NCI-H526 treated with DMSO at 0.1 percent for 48 hours (cell line): ENCODE measurements around the gene TSPAN31.

Experiments used
- DNase-seq: peaks from one replicate; lab custom pipeline; 2025; lab: John Stamatoyannopoulos, UW

The TSPAN31 gene

DNA sequence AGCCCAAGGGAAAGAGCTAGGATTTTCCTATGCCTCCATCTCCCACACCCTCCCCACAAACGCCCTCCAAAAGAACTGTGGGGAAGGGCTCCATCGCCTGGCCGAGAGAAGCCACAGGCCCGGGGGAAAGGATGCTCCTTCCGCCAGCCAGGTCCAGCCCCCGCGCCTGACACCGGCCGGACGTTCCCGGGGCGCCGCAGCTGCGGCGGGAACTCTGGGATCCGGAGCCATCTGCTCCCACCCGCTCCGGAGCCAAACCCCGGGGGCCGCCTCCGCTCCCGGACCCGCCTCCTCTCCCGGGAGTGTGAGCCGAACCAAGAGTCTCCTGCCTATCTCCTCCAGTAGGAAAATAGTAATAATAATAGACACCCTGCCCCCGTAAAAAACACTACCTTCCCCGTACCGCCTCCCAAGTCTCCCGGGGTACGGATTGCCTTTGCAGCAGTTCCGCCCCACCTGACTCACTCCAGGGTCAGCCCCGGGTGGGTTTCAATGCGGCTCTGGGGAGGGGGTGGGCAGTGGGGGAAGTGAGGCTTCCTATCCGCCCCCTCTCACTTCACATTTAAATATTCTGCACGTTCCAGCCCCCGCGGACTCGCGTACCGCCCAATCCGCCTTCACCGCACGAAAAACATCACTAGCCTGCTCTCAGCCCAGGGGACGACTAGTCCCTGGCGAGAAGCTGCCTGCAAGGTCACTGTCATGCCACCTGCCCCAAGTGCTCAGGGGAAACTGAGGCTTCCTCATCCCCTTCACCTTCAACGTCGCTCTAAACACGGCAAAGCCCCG, 8.7 kb upstream of the TSPAN31 start:
- no peak for DNase-seq

- no peak for DNase-seq
These were observed 7.9 kb upstream of the TSPAN31 start for GRCh38 chr12:57736741-57737466.

DNA sequence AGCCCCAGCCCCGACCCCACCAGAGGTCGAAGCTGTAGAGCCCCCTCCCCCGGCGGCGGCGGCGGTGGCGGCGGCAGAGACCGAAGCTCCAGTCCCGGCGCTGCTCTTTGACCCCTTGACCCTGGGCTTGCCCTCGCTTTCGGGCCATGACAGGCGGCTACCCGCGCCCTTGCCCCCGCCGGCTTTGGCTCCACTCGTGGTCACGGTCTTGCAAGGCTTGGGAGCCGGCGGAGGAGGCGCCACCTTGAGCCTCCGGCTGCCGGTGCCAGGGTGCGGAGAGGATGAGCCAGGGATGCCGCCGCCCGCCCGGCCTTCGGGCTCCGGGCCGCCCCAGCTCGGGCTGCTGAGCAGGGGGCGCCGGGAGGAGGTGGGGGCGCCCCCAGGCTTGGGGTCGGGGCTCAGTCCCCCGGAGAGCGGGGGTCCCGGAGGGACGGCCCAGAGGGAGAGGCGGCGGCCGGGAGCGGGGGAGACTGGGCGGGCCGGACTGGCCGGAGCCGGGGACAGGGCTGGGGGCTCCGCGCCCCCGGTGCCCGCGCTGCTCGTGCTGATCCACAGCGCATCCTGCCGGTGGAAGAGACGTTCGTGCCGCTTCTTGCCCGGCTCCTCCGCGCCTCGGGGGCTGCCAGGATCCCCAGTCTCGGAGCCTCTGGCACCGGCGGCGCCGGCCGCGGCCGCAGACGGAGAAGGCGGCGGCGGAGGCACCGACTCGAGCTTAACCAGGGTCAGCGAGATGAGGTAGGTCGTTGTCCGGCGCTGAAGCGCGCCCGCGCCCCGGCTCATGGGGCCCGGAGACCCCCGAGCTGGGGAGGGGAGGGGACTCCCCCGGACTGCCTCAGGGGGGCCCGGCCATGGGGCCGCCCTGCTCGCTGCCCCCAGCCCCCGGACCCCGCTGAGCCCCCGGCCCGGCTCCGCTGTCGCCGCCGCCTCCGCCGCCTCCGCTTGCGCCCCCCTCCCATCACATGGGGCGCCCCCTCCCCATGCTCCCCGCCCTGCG, 7.1 kb upstream of the TSPAN31 start:
- no peak for DNase-seq

DNA sequence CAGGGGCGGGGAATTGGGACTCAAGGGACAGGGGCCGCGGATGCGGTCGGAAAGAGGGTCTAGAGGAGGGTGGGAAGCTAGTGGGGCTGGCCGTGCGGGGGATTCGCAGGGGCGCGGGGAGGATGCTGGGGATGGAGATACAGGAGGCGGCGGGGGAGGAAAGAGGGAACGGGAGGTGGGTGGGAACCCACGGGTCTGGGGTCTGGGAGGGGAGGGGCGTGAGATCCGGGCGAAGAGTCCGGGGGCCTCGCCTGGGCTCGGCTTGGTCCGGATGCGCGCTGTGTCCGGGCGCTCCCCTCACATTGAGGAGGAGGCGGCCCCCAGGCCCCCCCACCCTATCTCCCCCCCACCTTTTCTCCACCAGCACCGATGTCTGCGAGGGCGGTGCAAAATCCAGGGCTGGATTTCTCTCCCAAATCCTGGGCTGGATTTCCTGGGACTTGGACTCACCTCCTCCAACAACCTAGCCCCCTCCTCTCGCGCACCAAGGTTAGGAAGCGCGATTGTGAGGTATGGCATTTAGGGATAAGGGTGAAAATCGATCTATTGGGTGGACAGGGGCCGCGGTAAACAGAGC, 6.1 kb upstream of the TSPAN31 start, which contains the start of gene AGAP2:
AGAP2 (minus strand) TSS at position 82 of the 577 bp plus-strand sequence. CDS start 496 bp downstream, outside the sequence.
- DNase-seq: no peak

DNA sequence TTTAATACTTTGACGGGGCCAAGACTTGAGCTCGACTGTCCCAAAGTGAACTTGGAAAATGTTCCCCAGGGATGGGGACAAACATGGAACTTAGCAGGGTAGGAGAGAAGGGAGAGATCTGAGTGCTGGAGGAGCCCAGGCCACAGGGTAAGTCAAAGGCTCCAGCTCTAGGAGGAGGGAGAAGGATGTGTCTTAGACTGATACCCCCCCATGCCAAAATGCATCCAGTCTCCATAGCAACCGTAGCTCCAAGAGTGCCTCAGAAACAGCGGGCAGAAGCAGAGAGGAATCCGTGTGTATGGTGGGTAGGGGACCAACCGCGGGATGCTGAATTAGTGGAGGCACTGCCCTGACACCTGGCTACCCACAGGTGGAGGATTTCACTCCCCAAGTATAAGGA, 5.5 kb upstream of the TSPAN31 start:
- DNase-seq: no peak

- DNase-seq: no peak
These were observed 4.8 kb upstream of the TSPAN31 start for GRCh38 chr12:57739914-57740538.

DNA sequence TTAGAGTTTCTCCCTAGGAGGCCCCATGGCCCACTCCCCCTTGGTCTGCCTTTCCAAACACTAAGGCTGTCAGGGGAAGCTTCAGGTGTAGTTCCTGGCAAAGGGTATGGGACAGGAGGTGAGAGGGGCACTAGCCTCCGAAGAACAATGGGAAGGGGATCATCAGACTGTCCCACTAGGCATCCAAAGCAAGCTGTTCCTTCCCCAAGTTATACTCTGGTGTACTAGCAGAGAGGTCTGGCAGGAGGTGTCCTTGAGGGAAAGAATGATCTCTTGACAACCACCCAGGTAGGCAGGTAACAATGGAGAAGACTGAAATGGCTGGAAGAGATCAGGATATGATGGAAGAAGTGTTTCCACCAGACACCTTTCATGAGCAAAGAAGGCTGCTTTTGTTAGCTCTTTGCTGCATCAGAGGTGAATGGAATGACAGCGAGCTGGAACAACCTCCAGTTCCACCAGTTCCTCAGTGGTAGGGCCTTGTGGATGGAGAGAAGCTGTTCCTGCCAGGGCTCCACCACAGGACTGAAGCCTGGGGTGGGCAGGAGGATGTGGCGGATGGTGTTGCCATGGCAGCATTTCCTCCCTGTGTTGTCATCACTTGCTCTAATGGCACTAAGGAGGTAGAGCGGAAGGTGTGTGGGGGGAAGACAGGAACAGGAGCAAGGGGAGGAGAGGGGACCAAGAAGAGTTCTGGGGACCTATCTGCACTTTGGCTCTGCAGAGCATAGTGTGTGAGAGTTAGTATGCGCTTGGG, 4.0 kb upstream of the TSPAN31 start:
- no peak for DNase-seq

DNA sequence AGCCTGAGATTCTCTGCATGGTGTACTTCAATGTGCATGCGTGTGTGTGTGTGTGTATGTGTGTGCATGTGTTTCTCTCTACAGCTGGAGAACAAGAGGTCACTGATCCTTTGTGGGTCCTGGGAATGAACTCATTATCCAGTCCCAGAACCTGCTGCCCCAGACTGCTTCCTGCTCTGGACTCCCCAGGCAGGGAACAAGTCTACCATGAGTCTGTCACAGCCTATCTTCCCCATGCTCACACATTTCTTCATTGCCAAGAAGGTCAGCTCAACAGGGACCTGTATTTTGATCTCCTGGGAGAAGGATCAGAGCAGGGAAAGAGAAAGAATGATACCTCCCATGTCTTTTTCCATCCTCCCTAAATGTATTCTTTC, 3.4 kb upstream of the TSPAN31 start:
- DNase-seq: no peak

- DNase-seq: no peak
These were observed 2.7 kb upstream of the TSPAN31 start for GRCh38 chr12:57741844-57742738.

DNA sequence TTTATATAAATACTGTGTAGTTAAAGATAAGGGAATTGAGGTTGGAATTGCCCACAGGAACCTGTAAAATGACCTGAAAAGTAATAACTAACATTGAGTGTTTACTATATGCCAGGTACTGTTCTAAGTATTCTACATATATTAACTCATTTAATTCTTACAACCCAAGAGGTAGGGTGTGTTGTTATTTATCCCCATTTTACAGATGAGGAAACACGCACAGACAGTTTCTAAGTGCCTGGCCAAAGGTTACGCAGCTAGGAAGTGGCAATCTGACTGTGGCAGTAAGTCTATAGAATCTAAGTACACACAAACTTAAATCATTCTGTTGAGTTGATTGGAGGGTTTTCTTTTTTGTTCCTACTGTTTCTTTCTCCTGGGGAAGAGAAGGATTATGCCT, 1.1 kb upstream of the TSPAN31 start:
- DNase-seq: no peak

DNA sequence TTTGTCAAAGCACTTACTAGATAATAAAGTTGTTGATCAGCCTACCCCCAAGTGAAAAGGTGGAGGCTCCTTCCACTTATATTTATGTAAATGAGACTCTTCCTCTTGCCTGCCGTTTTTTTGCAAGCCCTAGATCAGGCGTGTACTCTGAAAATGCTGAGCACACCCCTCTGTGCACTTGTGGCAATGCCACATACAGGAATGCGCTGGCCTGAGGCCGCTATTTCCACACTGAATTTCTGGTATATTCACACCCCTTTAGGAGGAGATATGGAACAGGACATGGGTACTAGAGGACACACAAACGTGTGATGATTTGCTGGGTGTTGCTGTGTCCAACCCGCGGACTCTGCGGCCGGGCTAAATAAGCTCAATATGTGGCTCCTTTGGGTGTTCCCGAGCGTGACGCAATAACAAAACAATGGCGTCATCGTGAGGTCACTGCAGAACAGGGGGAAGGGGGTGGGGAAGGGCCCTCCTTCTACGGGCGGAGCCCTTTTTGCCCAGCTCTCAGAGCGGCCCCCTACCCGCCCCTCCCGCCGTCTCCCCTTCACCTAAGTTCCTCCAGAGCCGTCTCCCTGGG, 554 bp upstream of the TSPAN31 start:
- no peak for DNase-seq

- DNase-seq: no peak
These were observed 644 bp downstream of the TSPAN31 start for GRCh38 chr12:57745485-57745881.

DNA sequence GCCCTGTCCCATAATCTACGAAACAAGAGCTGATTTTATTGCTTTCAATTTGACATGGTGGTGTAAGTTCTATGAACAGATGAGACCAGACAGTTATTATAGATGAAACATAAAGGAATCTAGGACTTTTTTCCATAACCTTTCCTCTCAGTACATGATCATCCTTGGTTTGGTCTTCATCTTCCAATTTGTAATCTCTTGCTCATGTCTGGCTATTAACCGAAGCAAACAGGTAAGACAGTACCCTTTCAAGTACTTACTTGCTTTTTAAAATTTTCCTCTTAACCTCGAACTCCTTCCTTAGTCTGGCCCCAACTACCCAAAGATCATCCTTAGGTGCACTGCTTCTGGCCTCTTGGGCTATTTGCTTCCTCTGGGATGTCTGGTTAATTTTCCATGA, 1.2 kb downstream of the TSPAN31 start:
- DNase-seq: no peak

- no peak for DNase-seq
These were observed 4.2 kb downstream of the TSPAN31 start for GRCh38 chr12:57749061-57749460.

GRCh38 chr12:57750561-57751431, 6.0 kb downstream of the TSPAN31 start:
- no peak for DNase-seq

DNA sequence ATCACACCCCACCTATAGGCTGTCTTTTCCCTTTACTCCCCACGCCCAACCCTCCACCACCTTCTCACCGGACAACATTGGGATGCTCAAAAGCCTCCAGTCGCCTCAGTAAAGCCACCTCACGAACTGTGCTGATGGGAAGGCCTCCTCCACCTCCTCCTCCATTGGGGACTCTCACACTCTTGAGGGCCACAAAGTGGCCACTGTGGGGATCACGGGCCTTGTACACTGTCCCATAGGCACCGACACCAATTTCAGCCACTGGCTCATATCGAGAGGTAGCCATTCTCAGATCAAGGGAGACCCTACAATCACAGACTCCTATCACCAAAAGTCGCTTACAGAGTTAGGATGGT, 6.6 kb downstream of the TSPAN31 start:
- no peak for DNase-seq

- DNase-seq: peak; percentile 98
These were observed 7.2 kb downstream of the TSPAN31 start, which contains the start of gene CDK4 for GRCh38 chr12:57751788-57752667. Gene CDK4 (minus strand): TSS chr12:57752310. CDS start chr12:57751717, 593 bp downstream.
